K562 (cell line): ENCODE results near the gene MYO3B. TPM values are rescaled to one million over a fixed set of nuclear protein-coding genes. Genes with fewer than 3 reads are reported as not detected.

Experiments
- CCAR2 ChIP-seq: fragments of 200-400 bp; formaldehyde crosslinking; IDR thresholded peaks from 2 replicates; pipeline ENCODE4 v1.6.1; 2017; ENCODE audit warnings: mild to moderate bottlenecking, low read depth, low read length
- CHD4 ChIP-seq: fragments of 200-600 bp; sonication (generic); IDR thresholded peaks from 3 replicates; pipeline ENCODE4 v1.6.1; 2012; ENCODE audit warnings: low read depth, mild to moderate bottlenecking, mixed read lengths, low read length, inconsistent platforms; ENCODE audit not compliant: insufficient read depth, insufficient replicate concordance, poor library complexity, severe bottlenecking
- E2F4 ChIP-seq: sonication (generic); formaldehyde crosslinking; IDR thresholded peaks from 2 replicates; pipeline ENCODE4 v1.8.0; 2022; ENCODE audit warnings: mild to moderate bottlenecking, low read depth, missing genetic modification reagents
- GABPB1 ChIP-seq: sonication (generic); formaldehyde crosslinking; IDR thresholded peaks from 2 replicates; pipeline ENCODE4 v1.8.0; 2022; ENCODE audit warnings: mild to moderate bottlenecking, missing genetic modification reagents
- HBP1 ChIP-seq: fragments of 450-650 bp; formaldehyde crosslinking; IDR thresholded peaks from 2 replicates; pipeline ENCODE4 v1.4.0; 2022; ENCODE audit warnings: missing genetic modification characterization
- KHSRP ChIP-seq: fragments of 450-650 bp; IDR thresholded peaks from 2 replicates; pipeline ENCODE4 v1.6.1; 2017
- KLF1 ChIP-seq: fragments of 450-650 bp; IDR thresholded peaks from 2 replicates; pipeline ENCODE4 v1.6.1; 2016; ENCODE audit warnings: missing genetic modification characterization, missing compliant biosample characterization
- MYC ChIP-seq, 2 experiments: fragments of 250-450 bp in 1 of 2; sonication (Bioruptor Pico) in 1 of 2; IDR thresholded peaks; 2 replicates each; pipeline versions ENCODE4 v1.5.1 to v1.6.1; 2012 to 2021; ENCODE audit warnings: low read depth in 2 of 2, borderline replicate concordance in 1 of 2, improper control_type of control experiment in 1 of 2, low read length in 1 of 2, mild to moderate bottlenecking in 1 of 2, moderate library complexity in 1 of 2
- NFE2 ChIP-seq: IDR thresholded peaks from 2 replicates; pipeline ENCODE4 v1.6.1; 2014; ENCODE audit warnings: antibody characterized with exemption, low read depth
- RAD51 ChIP-seq: fragments of 450-650 bp; IDR thresholded peaks from 2 replicates; pipeline ENCODE4 v1.7.1; 2016; ENCODE audit warnings: low read depth, mild to moderate bottlenecking, borderline replicate concordance
- TFAM ChIP-seq: fragments of 250-450 bp; sonication (Bioruptor Pico); conservative IDR thresholded peaks from 2 replicates; pipeline ENCODE4 v1.5.0; 2021; ENCODE audit warnings: mild to moderate bottlenecking, moderate library complexity
- THAP12 ChIP-seq: fragments of 250-450 bp; sonication (Bioruptor Pico); IDR thresholded peaks from 2 replicates; pipeline ENCODE4 v1.9.0; 2021; ENCODE audit warnings: mild to moderate bottlenecking, inconsistent platforms
- ZEB2 ChIP-seq: fragments of 450-650 bp; IDR thresholded peaks from 2 replicates; pipeline ENCODE4 v1.6.1; 2016
- ZNF347 ChIP-seq: fragments of 450-650 bp; formaldehyde crosslinking; IDR thresholded peaks from 2 replicates; pipeline ENCODE4 v1.4.0; 2020; ENCODE audit warnings: low read depth, mild to moderate bottlenecking, moderate library complexity
- ZNF655 ChIP-seq: fragments of 250-450 bp; sonication (Bioruptor Pico); IDR thresholded peaks from 2 replicates; pipeline ENCODE4 v1.5.0; 2021
- ZNF785 ChIP-seq: fragments of 250-450 bp; sonication (Bioruptor Pico); IDR thresholded peaks from 2 replicates; pipeline ENCODE4 v1.4.0; 2020; ENCODE audit warnings: mild to moderate bottlenecking
- polyA plus RNA-seq, 8 experiments: library from polyadenylated mRNA; depleted of rRNA in 4 of 8; stranded (reverse) in 5 of 8; unstranded in 3 of 8; fragments of >200 nt; fragmentation: Nextera tagmentation in 2 of 8; fragmentation: Illumina TruSeq in 1 of 8; extraction: Ambion mirVana in 2 of 8; extraction: Trizol in 1 of 8; gene quantifications; 2 replicates each; pipeline versions ENCODE4 v1.2.1 to v1.2.3, GENCODE V29; 2011 to 2014; ENCODE audit warnings: inconsistent platforms in 1 of 8, missing spikeins in 1 of 8
- total RNA-seq, 7 experiments: library from RNA; depleted of rRNA in 6 of 7; stranded (reverse); fragments of >200 nt in 6 of 7; fragmentation: Illumina TruSeq in 2 of 7; extraction: Trizol in 2 of 7; gene quantifications; 2 replicates each; pipeline versions ENCODE4 v1.2.1 to v1.2.3, GENCODE V29; 2011 to 2021; ENCODE audit warnings: low replicate concordance in 1 of 7
- TF ChIP-seq, protein P1 (sequence below): fragments of 200-800 bp; sonication (Bioruptor generic); IDR thresholded peaks from 2 replicates; pipeline ENCODE4 v1.6.1; 2017; ENCODE audit warnings: missing genetic modification characterization, missing compliant biosample characterization
- TF ChIP-seq, protein P2 (sequence below): sonication (generic); formaldehyde crosslinking; IDR thresholded peaks from 2 replicates; pipeline ENCODE4 v1.8.0; 2023; ENCODE audit warnings: mild to moderate bottlenecking, missing genetic modification reagents

The MYO3B gene
- total and polyA plus RNA-seq, 9 of the 15 experiments (the other 6 are each of a cell fraction or from before 2014, with no cell fraction given), result 2.7 to 6.5 (median 3.6) TPM

- TF ChIP-seq THAP12 (peak; percentile 37; the same call in 1 of the 2 replicates), E2F4 (no peak), CCAR2 (no peak), GABPB1 (CRISPR knock-in tag) (no peak; the same call in 1 of the 2 replicates), CHD4 (no peak), ZNF347 (CRISPR knock-in tag) (no peak), NFE2 (0 out of 2 replicates have a peak, but pooled peaks have one; percentile 9), KHSRP (no peak), HBP1 (no peak), RAD51 (no peak), KLF1 (tag) (no peak), ZNF785 (no peak), ZEB2 (no peak), TFAM (CRISPR knock-in tag) (no peak), MYC (IDR thresholded peaks at IDR 0.05; ENCODE audit: low read depth, low read length) (peak; percentile 84), MYC (CRISPR knock-in tag; IDR thresholded peaks at IDR 0.05; ENCODE audit: borderline replicate concordance, low read depth) (no peak; the same call in 1 of the 2 replicates), ZNF655 (no peak)
- TF ChIP-seq, protein P1, sequence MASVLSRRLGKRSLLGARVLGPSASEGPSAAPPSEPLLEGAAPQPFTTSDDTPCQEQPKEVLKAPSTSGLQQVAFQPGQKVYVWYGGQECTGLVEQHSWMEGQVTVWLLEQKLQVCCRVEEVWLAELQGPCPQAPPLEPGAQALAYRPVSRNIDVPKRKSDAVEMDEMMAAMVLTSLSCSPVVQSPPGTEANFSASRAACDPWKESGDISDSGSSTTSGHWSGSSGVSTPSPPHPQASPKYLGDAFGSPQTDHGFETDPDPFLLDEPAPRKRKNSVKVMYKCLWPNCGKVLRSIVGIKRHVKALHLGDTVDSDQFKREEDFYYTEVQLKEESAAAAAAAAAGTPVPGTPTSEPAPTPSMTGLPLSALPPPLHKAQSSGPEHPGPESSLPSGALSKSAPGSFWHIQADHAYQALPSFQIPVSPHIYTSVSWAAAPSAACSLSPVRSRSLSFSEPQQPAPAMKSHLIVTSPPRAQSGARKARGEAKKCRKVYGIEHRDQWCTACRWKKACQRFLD (CRISPR knock-in tag), result no peak
- TF ChIP-seq, protein P2, sequence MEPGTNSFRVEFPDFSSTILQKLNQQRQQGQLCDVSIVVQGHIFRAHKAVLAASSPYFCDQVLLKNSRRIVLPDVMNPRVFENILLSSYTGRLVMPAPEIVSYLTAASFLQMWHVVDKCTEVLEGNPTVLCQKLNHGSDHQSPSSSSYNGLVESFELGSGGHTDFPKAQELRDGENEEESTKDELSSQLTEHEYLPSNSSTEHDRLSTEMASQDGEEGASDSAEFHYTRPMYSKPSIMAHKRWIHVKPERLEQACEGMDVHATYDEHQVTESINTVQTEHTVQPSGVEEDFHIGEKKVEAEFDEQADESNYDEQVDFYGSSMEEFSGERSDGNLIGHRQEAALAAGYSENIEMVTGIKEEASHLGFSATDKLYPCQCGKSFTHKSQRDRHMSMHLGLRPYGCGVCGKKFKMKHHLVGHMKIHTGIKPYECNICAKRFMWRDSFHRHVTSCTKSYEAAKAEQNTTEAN (CRISPR knock-in tag), result no peak
Measured at GRCh38 chr2:170324640-170325046, 146.7 kb downstream of the MYO3B start (continued).
